ENCODE data around the gene RABL6.

DNA sequence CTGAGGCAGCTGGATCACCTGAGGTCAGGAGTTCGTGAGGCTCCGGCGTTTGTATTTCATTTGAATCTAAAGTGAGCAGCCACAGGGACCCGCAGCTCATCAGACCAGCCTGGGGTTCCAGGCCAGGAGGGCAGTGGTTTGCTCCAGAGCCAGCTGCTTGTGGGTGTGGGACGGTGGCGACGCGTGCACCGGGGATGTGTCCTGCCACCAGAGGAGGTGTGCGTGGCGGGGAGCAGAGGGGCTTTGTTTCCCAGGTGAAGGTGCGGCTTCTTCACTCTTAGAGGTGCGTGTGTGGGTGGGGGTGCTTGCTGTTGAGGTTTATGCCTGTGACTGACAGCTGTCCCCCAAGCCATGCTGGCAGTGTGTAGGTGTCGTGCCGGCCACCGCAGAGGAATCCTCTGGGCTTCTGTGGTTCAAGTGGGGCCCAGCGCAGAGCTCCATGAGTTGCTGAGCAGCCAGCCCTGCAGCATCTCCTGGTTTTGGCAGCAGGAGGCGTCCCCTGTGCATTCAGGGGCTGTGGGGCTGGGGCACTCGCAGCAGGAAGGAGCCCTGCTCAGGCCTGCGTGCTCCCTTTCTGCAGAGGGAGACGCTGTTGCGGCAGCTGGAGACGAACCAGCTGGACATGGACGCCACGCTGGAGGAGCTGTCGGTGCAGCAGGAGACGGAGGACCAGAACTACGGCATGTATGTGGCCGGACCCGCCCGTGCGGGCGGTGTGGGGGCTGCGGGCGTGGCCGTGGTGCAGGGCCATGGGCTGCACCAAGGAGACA lies 27.6 kb downstream of the RABL6 start:
- TF ChIP-seq, protein P1, sequence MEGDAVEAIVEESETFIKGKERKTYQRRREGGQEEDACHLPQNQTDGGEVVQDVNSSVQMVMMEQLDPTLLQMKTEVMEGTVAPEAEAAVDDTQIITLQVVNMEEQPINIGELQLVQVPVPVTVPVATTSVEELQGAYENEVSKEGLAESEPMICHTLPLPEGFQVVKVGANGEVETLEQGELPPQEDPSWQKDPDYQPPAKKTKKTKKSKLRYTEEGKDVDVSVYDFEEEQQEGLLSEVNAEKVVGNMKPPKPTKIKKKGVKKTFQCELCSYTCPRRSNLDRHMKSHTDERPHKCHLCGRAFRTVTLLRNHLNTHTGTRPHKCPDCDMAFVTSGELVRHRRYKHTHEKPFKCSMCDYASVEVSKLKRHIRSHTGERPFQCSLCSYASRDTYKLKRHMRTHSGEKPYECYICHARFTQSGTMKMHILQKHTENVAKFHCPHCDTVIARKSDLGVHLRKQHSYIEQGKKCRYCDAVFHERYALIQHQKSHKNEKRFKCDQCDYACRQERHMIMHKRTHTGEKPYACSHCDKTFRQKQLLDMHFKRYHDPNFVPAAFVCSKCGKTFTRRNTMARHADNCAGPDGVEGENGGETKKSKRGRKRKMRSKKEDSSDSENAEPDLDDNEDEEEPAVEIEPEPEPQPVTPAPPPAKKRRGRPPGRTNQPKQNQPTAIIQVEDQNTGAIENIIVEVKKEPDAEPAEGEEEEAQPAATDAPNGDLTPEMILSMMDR (IDR thresholded peaks at IDR 0.05): no peak
- TF ChIP-seq POLR2A (IDR thresholded peaks at IDR 0.05): no peak
